ENCODE data around the gene IFNL1.
"Not testable (repeated sequence)": the region's sequence is repeated elsewhere in the genome, so short reads cannot be mapped to it uniquely, and the experiment has no call there.

Gene IFNL1

DNA sequence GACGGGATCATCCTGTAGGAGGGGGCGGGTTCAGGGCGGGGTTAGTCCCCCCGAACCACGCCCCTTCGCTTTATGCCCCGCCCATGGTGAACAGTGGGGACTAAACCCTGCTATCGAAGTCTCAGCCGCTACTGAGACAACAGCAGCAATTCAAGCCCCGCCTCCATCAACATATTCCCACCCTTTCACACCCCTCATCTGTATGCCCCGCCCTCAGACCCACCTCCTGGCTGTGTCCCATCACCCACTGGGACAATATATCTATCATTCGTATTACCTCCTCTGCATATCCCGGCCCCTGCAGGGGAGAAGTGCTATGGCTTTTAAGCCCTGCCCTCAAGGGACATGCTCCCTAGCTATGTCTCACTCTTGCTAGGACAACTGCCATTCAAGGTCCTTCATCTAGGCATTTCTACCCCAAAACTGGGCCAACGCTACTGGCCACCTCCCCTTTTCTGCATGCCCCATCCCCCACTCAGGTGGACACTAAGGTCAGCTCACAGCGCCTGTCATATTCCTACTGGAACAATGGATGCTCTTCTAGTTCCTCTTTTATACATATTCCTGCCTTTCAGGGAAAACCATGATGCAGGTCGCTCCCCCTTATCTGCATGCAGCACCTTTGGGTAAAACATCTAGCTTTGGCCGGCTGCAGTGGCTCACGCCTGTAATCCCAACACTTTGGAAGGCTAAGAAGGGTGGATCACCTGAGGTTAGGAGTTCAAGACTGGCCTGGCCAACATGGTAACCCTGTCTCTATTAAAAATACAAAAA lies 12.5 kb downstream of the IFNL1 start:
- no peak for DNase-seq (ENCODE audit: low read depth)

DNA sequence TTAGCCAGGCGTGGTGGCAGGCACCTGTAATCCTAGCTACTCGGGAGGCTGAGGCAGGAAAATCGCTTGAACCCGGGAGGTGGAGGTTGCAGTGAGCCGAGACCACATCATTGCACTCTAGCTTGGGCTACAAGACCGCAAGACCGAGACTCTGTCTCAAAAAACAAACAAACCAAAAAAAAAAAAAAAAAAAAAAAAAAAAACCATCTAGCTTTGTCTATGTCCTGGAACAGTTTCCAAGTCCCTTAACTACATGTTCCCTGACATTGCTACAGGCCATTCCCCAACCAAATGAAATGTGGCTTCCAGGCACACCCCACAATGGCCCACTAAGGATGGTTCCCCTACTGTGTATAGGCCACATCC lies 13.1 kb downstream of the IFNL1 start:
- not testable (repeated sequence) for DNase-seq (ENCODE audit: low read depth)

DNA sequence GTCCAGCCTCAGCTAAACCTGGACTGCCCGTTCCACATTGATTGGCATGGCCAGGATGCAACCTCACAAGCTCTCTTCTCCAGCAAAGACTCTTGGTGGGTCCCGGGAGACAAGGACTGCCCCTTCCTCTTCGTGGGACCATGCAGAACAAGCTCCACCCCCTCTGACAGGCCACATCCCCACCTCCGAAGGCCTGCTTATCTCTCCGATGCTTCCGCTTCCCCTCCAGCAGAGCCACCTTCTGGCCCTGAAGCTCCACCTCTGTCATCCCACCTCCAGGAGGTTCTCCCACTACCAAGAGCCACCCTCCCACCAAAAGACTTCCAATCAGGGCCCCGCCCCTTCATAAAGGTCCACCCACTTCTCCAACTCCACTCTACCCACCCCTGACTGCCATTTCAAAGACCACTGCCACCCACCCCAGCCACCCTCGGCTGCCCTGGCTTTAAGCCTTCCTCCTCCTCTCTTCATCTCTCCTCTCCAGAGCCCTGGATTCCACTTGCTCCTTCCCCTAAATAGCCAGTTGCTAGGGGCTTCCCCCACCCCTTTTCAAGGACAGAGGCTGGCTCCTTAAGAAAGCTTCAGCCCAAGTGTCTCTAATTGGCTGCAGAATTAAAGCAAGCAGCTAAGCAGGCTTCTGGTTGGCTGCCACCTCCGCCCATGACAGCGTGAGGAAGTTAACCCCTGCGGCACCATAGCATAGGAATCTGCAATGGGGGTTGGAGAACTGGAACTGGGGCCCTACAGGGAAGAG lies 14.5 kb downstream of the IFNL1 start:
- DNase-seq (ENCODE audit: low read depth) = no peak

DNA sequence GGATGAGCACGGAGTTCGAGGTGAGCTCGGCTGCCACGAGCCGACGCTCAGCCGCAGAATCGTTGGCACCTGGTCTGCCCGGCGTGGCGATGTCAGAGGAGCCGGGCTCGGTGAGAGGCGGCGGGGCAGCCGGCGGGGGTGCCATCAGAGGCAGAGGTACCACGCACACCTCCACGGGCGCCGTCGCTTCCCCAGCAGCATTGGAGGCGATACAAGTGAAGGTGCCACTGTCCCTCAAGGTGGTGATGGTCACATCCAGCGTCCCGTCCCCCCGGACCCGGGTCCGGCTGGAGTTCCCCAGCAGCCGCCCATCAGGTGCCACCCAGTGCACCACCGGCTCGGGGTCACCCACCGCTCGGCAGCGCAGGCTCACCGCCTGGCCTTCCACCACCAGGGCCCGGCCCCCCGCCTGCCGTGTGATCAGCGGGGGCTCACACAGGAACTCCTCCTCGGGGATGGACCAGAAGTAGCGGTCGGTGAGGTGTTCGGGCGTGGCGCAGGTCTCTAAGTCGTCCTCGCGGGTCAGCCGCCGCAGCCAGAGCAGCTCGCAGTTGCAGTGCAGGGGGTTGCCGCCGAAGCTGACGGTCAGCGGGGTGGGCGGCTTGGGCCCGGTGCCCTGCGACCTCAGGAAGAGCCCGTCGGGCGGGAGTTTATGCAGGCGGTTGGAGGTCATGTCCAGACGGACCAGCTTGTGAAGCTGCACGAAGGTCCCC lies 18.0 kb downstream of the IFNL1 start:
- no peak for DNase-seq (ENCODE audit: low read depth)

DNA sequence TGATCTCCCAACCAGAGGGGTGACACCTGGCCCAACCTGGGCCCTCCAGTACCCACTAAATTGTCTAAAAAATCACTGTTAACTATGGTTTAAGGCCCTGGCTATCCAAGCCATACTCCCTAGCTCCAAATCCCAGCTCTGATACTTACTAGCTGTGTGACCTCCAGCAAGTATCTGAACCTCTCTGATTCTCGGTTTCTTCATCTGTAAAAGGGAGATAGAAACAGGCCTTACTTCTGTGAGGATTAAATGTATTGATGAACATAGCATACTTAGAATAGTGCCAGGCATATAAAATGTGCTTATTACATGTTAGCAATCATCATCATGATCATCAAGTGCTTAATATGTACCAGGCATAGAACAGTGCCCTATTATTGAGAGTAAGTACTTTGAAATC lies 19.7 kb downstream of the IFNL1 start:
- no peak for DNase-seq (ENCODE audit: low read depth)

DNA sequence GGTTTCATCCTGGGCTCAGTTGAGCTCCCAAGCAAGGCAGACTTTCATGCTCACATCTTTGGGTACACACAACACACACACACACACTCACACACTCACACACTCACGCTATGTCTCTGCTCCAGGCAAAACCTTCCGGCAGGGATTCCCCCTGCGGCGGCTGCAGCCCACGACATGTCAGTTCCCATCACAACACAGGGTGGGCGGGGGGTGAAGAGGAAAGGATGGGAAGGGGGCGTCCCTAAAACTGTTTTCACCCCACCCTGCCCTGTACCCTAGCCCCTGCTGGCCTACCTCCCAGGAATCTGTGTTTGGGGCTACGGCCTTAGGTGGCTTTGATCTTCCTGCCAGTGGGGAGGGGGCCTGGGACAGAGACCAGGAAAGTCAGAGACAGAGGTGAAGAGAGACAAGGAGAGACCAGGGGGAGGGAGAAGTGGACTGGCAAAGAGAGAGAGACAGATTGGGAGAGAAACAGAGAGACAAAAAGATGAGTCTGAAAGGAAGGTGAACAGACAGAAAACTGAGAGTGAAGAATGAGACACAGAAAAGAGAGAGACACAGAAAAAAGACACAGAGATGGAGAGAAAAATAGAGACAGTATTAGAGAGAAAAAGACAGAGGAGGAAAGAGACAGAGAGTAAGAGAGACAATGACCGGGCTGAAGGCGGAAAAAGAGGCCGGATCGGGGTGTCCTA lies 20.6 kb downstream of the IFNL1 start:
- DNase-seq (ENCODE audit: low read depth) = no peak

DNA sequence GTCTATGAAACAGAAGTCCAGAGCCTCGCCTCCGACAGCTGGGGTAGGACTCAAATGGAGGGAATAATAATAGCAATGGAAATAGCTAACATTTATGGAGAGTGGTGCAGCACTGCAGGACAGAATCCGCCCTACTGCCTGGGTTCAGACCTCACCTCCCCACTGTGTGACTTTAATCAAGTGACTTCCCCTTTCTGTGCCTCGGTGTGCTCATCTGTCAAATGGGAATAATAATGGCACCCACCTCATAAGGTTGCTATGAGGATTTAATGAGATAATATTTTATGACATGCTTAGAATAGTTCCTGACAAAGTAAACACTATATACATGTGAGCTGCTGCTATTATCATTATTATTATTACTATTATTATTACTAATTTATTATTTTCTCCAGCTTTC lies 21.3 kb downstream of the IFNL1 start:
- no peak for DNase-seq (ENCODE audit: low read depth)

DNA sequence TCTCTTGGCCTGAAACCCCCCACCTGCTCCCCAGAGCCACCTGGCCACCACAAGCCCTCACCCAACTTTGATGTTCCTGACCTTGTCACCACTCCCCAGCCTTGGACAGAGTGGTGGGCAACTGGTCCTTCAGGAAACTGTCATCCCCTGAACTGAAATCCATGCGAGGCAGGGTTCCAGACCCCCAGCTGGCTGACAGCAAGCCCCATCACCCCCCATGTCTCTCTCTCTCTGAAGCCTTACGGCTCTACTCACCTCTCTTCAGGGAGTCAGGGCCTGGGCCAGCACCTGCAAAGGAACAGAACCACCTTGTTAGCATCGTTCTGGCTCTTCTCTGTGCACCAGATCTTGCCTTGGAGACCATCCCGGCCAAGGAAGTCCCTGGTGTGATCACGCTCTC lies 21.9 kb downstream of the IFNL1 start:
- DNase-seq (ENCODE audit: low read depth) = no peak

DNA sequence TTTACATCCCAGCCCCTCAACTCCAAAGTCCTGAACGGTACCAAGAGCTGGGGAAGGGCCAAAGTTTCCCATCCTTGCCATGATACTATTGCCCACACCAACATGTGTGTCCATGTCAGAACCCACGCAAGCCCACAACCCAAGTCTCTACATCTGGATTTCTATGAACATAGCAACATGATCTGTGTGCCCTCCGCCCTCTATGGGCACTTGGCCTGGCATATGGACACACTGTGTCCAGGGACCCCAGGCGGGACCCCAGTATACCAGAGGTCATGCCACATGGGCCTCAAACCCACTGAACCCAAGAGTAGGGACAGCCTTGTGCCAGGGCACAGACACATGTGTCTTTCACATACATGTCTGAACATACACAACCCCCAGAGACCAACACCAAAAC lies 22.5 kb downstream of the IFNL1 start:
- DNase-seq (ENCODE audit: low read depth) = no peak

DNA sequence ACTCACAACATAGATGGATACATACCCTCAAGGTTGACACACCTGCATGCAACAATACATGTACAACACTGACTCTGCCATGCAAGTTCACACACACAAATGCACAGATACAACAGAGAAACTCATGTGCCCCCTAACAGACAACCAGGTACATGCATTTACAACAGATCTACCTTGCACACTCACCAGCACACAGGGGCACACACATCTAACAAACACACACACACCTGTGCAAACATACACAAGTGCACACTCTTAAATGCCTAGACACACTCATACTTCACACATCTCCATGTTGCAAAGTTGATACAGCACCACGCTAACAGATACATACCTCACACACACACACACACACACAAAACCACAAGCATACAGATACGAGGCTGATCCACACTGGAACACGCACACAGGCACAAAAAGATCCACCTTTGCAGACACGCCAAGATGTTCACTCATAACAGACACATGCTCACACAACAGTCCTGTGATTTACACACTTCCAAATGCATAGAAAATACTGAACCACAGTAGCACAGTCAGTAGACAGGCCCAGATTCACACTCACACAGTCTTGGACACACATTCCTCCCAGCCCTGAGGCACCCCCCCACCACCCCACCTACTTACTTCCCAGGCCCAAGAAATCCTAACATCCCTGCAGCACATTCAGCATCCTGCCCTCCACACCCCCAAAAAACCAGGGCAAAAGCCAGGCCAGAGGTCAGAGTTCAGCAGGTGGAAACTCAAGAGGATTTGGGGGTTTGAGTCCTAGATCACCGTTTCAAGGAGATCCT lies 23.1 kb downstream of the IFNL1 start:
- no peak for DNase-seq (ENCODE audit: low read depth)

DNA sequence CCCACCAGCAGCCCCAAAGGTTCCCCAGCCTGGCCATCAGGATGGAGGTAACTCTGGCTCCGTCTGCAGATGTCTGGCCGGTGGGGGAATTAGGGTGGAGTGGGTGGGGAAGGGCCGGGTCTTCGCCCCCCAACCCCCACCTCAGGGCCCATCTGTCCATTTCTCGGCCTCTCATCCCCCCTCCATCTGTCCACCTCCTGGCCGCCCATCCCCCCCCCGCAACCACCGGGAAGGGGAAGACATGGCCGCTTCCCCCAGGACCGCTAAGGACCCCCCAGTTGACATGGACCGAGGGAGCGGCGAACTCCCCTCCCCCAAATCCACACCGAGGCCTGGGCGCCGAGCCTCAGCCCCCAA lies 23.7 kb downstream of the IFNL1 start:
- no peak for DNase-seq (ENCODE audit: low read depth)

DNA sequence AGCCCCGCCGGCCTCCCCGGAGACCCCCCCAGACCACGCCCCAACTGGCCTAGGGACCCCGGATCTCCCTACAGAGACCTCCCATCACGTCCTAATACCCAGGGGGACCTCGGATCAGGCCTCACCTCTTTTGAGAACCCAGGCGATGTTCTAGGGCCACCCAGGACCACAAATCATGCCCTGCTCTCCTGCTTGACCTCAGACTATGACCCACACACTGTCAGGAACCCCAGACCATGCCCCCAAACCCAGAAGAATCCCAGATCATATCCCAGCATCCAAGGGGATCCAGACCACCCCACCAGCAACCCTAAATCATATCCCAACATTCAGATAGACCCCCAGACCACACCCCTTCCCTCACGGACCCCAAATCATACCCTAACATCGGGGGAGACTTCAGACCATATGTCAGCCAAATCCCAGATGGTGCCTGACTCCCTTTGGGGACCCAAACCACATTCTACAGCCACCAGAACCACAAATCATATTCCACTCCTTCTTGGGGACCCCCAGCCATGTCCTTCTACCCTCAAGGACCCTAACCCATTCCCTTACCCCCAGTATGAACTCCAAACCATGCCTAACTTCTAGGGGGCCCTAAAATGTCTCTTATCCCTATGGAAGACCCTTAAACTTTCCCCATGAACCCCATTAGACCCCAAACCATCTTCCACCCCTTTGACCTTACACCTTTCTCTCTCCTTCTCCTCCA lies 25.1 kb downstream of the IFNL1 start:
- DNase-seq (ENCODE audit: low read depth) = no peak

DNA sequence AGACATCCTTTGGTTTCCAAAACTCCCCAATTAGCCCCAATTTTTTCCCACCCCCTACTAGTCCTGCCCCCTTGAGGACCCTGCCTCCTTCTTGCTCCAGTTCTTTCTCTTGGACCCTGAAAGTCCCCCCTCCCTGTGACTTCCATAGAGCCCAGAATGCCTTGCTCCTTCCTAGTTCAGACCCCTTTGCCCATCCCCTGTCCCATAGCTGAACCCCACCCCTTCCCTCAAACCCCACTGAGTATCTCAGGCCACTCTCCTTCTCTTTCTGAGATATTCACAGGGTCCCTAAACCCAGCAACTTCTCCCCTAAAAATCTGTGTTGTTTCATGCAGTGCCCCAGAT lies 25.6 kb downstream of the IFNL1 start:
- DNase-seq (ENCODE audit: low read depth) = no peak

DNA sequence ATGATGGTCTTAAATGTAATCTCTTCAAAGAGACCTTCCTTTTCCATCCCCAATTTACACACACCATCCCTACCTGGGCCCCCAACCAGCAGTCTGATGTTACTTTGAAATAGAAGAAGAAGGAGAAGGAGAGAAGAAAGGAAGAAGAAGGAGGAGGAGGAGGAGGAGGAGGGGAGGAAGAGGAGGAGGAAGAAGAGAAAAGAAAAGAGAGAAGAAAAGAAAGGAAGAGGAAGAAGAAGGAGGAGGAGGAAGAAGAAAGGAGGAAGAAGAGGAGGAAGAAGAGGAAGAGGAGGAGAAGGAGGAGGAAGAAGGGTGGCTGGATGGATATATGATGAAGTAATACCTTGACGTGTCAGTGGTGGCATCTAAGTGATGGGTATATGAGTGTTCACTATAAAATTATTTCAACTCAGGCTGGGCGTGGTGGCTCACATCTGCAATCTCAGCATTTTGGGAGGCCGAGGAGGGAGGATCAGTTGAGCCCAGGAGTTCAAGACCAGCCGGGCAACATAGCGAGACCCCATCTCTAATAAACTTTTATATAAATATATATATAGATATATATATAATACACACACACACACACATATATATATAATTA lies 28.1 kb downstream of the IFNL1 start:
- no peak for DNase-seq (ENCODE audit: low read depth)

DNA sequence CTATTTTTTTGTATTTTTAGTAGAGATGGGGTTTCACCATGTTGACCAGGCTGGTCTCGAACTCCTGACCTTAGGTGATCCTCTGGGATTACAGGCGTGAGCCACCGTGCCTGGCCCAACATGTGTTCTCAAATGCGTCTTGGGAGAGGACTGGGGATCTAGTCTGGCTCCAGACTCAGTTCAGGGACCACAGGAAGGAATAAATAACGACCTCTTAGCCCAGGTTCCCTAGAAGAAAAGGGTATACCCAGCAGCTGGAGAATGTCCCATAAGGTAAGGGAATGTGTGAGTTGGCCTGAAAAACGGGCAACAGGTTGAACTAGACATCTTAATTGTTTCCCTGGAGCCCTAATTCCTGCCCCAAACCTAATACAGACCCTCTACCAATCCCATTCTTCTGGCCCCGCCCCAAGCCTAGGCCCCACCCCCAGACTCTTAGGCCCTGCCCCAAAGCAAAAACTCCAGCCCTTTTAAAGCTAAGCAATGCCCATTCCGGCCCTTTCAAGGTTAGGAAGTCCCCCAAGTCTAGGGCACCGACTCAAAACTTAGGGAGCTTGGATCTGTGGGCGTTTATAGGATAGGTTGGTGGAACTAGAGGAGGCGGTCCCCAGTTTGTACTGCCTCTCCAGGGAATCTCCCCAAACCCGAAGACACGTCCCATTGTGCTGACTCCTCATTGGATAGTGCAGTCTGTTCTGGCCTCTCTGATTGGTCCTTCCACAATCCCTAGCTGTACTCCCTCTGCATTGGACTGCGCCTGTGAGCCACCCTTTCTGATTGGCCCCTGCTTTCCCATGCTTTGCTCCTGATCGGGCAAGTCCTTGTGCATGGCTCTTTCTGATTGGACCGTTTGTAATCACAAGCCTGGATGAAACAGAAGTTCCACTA lies 29.8 kb downstream of the IFNL1 start:
- DNase-seq (ENCODE audit: low read depth) = no peak

DNA sequence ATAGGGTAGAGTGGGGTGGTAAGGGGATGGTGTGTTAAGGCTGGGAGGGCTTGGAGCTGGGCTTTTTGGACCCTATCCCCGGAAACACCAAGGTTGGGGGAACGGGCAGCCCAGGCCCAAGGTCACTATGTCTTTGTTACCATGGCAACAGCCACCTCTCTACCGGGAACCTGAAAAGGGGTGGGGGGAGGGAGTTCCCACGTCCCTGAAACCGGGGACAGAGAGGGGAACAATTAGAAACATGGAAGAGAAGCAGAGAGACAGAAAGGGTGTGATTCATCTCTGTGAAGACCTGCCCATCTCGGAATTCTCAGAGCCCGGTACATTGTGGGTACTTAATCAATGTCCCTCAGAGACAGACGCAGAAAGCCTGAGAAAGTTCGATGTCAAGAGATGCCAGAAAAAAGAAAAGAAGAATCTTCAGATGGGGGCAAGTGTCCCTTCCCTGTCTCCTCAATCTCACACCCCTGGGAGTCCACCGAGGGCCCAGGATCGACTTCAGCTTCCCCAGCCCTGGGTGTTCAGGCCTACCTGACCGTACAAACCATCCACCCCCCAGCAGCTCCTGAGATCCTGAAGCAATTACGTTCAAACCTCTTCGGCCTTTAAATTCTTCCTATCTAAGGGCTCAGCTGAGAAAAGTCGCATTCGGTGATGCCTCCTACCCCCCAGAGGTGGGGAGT lies 31.3 kb downstream of the IFNL1 start:
- DNase-seq (ENCODE audit: low read depth) = no peak

DNA sequence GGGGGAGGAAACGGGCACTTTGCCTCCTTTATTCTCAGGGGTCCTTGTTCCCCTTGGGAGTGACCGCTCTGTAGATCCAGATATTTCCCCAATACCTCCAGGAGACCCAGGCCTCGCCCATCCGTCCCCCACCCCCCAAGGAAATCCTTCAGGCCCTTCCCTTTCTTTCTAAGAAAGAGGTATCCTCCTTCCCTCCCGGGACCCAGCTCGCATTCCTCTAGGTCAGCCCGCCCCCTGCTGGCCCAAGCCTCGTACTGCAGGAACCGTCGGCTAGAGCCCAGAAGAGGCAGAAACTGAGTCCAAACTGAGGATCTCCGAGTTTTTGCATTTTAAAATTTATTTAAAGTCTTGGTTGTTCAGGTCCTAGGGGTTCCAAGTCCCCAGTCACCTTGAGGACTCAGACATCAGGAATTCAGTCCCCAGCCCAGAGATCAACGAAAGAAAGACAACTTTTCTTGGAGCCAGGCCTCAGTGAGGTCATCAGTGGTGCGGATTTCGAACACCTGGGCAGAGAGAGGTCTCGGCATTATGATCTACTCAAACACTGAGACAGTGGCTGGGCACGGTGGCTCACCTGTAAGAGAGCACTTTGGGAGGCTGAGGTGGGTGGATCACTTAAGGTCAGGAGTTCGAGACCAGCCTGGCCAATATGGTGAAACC lies 32.0 kb downstream of the IFNL1 start:
- DNase-seq (ENCODE audit: low read depth) = peak; percentile 65

DNA sequence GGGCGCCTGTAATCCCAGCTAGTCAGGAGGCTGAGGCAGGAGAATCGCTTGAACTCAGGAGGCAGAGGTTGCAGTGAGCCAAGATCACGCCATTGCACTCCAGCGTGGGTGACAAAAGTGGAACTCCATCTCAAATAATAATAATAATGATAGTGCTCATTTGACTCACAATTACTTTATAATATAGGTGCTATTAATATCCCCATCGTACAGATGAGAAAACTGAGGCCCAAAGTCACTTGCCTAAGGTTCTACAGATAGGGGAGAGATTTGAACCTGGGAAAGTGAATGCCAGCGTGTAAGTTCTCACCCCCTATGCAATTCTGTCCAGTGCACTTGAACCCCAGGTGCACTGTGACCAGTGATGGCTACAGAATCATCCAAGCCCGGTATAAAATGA lies 33.7 kb downstream of the IFNL1 start:
- no peak for DNase-seq (ENCODE audit: low read depth)

DNA sequence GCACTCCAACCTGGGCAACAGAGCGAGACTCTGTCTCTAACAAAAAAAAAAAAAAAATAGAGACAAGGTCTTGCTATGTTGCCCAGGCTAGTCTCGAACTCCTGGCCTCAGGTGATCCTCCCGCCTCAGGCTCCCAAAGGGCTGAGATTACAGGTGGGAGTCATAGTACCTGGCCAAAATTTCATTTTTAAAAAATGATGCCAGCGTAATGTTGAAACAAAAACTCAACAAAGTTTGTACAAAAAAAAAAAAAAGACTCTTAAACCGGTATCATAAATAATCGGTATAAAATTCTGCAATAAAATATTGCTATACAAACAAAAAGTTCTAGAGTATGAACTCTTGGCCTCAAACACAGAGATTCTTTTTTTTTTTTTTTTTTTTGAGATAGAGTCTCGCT lies 36.1 kb downstream of the IFNL1 start:
- no peak for DNase-seq (ENCODE audit: low read depth)

All from activated T-helper 1 cell treated with Interleukin-2 at 50 U/mL for 16 hours (primary cell).